Measurements from ENCODE around the gene KRR1.
"Not testable (repeated sequence)": the region's sequence is repeated elsewhere in the genome, so short reads cannot be mapped to it uniquely, and the experiment has no call there.

Gene KRR1

DNA sequence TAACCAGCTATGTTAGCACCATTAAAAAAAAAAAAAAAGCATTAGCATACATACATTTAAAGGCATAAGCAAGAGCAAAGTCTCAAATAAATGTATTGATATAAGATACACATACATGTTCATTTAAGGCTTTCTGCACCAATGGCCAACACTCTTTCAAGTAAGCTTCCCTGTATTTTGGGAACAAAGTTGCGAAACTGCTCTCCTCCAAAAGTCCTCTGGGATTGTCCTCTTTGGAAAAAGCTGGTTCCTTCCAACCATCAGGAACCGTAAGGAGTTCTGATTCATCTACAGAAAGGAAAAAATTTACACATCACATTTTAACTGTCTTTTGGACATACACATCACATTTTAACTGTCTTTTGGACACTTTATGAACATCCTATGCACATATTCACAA is 3.2 kb downstream of the KRR1 start:
- Mint-ChIP-seq H3K4me1 (peaks cover 33% of the 10 kb centered on the region), H3K27me3 (no peaks in the 10 kb centered on the region), H3K36me3 (ENCODE audit: insufficient read depth) (peaks cover 32% of the 10 kb centered on the region), H3K4me3 (no peak overlapping the region), H3K27ac (ENCODE audit: low read depth) (no peak overlapping the region), H3K9me3 (no peaks in the 10 kb centered on the region)
- ATAC-seq (replicated peaks; ENCODE audit: extremely low read depth, poor library complexity, severe bottlenecking): no peak
- DNase-seq (ENCODE audit: low spot score in 2 of 2): no peak

DNA sequence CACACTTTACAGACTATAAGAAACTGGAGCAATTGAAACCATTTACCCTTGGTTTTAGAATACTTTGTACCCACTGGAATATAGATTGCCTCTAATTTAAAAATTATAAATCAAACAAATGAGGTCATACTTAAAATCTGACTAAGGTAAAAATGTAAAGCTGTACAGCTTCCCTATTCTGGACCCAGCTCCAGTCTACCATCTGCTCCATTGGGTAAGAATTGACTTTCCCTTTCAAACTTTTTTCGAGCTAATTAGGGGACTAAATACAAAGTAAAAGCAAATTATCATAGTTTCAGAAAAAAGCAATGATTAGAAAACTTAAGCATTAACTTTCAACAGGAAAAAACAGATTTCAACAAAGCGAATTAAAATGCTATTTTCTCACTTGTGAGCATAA is 4.3 kb downstream of the KRR1 start:
- no peaks in the 10 kb centered on the region for H3K9me3 Mint-ChIP-seq
- ATAC-seq (replicated peaks; ENCODE audit: extremely low read depth, poor library complexity, severe bottlenecking) (no peak), DNase-seq (ENCODE audit: low spot score in 2 of 2) (no peak)
- H3K4me1 Mint-ChIP-seq: peaks cover 33% of the 10 kb centered on the region
- H3K27ac Mint-ChIP-seq (ENCODE audit: low read depth): no peak overlapping the region
- peaks cover 32% of the 10 kb centered on the region for H3K36me3 Mint-ChIP-seq (ENCODE audit: insufficient read depth)
- H3K4me3 Mint-ChIP-seq: no peak overlapping the region
- H3K27me3 Mint-ChIP-seq: no peaks in the 10 kb centered on the region

DNA sequence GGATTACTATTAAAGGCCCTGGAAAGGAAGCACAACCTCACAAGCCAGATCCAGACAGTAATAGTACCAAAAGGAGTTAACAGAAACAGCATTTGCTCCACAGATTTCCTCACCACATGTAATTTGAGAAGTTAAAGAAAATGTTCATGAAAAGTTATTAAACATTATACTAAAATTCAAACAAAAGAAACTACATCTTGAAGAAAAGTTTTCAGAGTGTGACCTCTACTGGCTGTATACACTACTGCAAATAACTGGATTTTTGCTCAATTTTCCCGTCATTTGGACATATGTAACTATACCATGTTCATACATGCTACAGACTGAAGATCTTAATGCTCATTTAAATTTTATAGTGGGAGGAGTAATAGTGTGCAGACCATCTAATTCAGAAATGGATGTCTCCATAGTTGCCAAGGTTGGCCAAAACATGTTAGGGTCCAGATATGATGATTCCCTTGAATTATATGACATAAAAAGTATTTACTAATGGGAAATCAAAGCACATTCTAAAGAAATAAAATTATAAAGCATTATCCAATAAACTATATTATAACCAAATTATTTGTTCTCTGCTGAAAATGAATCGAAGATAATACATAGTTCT is 5.6 kb downstream of the KRR1 start:
- no peak for DNase-seq (ENCODE audit: low spot score in 2 of 2)
- ATAC-seq (replicated peaks; ENCODE audit: extremely low read depth, poor library complexity, severe bottlenecking): no peak
- Mint-ChIP-seq H3K36me3 (ENCODE audit: insufficient read depth) (peaks cover 32% of the 10 kb centered on the region), H3K27me3 (no peaks in the 10 kb centered on the region), H3K4me1 (peaks cover 21% of the 10 kb centered on the region), H3K27ac (ENCODE audit: low read depth) (no peak overlapping the region), H3K4me3 (no peak overlapping the region), H3K9me3 (no peaks in the 10 kb centered on the region)

DNA sequence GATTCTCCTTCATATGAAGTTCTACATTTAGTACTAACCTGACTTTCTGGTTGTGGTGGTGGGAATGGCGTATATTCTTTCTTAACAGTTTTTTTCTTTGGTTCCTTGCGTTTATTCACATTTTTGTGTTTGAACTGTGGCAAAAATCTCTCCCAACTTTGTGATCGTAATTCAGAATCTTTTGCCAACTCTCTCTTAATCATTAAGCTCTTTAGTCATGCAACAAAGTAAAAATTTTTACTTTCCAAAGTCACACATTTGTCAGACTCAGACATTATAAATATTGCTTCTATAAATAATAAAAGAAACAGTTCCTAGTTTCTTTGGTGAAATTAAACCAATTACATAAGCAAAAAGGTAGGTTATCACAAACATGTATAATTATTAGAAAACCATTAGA is 7.5 kb downstream of the KRR1 start:
- Mint-ChIP-seq H3K36me3 (ENCODE audit: insufficient read depth) (peaks cover 39% of the 10 kb centered on the region), H3K4me1 (peaks cover 11% of the 10 kb centered on the region), H3K27ac (ENCODE audit: low read depth) (no peak overlapping the region)

DNA sequence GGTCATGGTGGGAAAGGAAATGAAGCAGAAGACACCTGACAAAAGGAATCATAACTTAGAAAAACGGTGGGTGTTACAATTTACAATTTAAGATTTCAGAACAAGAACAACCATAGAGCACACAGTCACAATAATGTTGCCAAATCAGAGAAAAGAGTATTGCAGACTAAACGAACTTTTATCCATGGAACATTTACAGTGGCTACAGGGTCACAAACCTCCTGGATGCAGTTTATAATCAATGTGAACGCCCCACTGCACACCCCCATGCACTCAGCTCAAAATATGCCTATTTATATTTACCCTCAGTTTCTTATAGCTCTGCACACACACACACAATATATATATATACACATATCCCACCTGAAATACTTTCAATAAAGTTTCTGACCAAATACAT is 8.0 kb downstream of the KRR1 start:
- H3K27me3 Mint-ChIP-seq: no peaks in the 10 kb centered on the region
- no peak overlapping the region for H3K27ac Mint-ChIP-seq (ENCODE audit: low read depth)
- H3K4me1 Mint-ChIP-seq: peaks cover 9% of the 10 kb centered on the region
- DNase-seq (ENCODE audit: low spot score in 2 of 2): no peak
- no peaks in the 10 kb centered on the region for H3K9me3 Mint-ChIP-seq
- ATAC-seq (replicated peaks; ENCODE audit: extremely low read depth, poor library complexity, severe bottlenecking): no peak
- H3K36me3 Mint-ChIP-seq (ENCODE audit: insufficient read depth): peaks cover 43% of the 10 kb centered on the region
- H3K4me3 Mint-ChIP-seq: no peak overlapping the region

More for the DNA sequence above, 7.5 kb downstream of the KRR1 start:
- DNase-seq (ENCODE audit: low spot score in 2 of 2) (no peak), ATAC-seq (replicated peaks; ENCODE audit: extremely low read depth, poor library complexity, severe bottlenecking) (no peak)
- no peaks in the 10 kb centered on the region for H3K9me3 Mint-ChIP-seq
- H3K27me3 Mint-ChIP-seq: no peaks in the 10 kb centered on the region
- H3K4me3 Mint-ChIP-seq: no peak overlapping the region

DNA sequence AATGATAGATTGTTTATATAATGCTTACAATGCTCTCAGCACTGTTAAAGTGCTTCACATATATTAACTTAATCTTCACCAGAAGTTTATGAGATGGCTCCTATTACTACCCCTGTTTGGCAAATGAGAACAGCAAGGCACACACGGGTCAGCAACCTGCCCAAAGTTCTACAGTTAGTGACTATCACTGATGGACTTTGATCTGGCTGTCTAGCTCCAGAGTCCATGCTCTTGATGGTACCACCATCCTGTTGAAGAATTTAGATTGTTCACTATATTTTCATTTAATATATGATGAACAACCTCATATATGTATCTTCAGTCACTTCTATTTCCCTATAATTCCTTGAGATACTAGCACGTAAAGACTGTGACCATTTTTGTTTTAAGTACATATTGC is 20.2 kb downstream of the KRR1 start:
- H3K4me1 Mint-ChIP-seq: peaks cover 55% of the 10 kb centered on the region
- ATAC-seq (replicated peaks; ENCODE audit: extremely low read depth, poor library complexity, severe bottlenecking) (no peak), DNase-seq (ENCODE audit: low spot score in 2 of 2) (no peak)
- no peak overlapping the region for H3K4me3 Mint-ChIP-seq
- no peaks in the 10 kb centered on the region for H3K9me3 Mint-ChIP-seq
- H3K36me3 Mint-ChIP-seq (ENCODE audit: insufficient read depth): peaks cover 52% of the 10 kb centered on the region
- H3K27me3 Mint-ChIP-seq: no peaks in the 10 kb centered on the region
- peak overlapping the region; percentile 26 for H3K27ac Mint-ChIP-seq (ENCODE audit: low read depth)

DNA sequence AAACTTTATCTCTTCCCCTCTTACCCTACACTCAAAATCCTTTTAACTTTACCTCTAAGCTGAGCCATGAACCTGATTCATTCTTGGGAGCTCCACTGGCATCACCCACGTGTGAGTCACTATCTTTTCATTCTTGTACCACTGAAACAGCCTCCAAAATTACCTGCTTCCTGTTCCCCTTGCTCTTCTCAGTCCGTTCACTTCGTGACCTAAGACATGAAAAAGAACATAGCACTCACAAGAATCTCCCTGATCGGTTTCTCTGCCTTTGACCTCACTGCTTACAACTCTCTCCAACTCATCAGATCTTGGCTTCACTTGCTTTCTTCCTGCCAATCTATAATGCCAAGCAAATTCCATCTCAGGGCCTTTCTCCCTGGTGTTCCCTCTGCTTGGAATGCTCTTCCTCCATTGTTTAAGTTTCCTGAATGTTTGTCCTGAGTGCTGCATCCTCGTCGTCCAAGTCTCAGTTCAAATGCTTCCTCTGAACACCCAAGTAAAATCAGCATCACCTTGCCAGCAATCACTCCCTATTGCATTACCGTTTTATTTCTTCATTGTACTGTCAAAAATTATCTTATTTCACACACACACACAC is 21.7 kb downstream of the KRR1 start:
- ATAC-seq (replicated peaks; ENCODE audit: extremely low read depth, poor library complexity, severe bottlenecking): no peak
- Mint-ChIP-seq H3K27ac (ENCODE audit: low read depth) (peak overlapping the region; percentile 81), H3K9me3 (no peaks in the 10 kb centered on the region), H3K4me1 (peaks cover 52% of the 10 kb centered on the region), H3K27me3 (no peaks in the 10 kb centered on the region), H3K36me3 (ENCODE audit: insufficient read depth) (peaks cover 46% of the 10 kb centered on the region), H3K4me3 (no peak overlapping the region)
- DNase-seq (ENCODE audit: low spot score in 2 of 2): no peak

DNA sequence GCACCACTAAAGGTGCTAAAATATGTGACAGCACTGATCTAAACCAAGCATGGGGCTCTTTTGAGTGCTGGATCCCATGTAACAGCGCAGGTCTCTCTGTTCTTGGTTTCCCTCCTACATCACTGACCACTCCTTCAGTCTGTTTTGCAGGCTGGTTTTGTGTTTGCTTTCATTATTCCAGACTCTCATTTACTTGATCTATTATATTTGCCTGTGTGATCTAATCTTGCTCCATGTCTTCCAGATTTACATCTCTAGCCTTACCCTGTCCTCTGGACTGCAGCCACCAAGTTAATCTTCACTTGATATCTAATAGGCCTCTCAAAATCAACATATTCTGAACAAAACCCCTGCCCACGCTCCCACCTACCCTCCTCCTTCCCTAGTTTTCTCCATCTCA is 22.2 kb downstream of the KRR1 start:
- Mint-ChIP-seq H3K36me3 (ENCODE audit: insufficient read depth) (peaks cover 47% of the 10 kb centered on the region), H3K4me1 (peaks cover 52% of the 10 kb centered on the region), H3K27me3 (no peaks in the 10 kb centered on the region), H3K27ac (ENCODE audit: low read depth) (peak overlapping the region; percentile 81), H3K9me3 (no peaks in the 10 kb centered on the region), H3K4me3 (no peak overlapping the region)
- no peak for ATAC-seq (replicated peaks; ENCODE audit: extremely low read depth, poor library complexity, severe bottlenecking)
- no peak for DNase-seq (ENCODE audit: low spot score in 2 of 2)

DNA sequence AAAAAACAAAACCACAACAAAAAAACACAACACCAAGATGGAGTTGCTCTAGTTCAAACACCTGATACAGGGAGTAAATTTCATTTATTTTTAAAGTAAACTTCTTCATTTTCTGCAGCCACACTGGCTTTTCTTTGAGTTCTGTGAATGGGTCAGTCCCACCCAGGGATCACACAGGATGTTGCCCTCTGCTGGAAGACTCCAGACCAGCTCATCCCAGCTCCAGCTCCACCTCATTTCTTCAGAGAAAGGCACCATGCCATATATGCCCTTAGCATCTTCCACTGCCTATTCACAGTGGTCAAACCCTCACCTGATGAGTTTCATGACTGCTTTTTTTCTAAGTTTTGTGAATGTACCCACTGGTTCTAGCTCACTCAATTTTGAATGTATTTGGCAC is 22.9 kb downstream of the KRR1 start:
- no peak overlapping the region for H3K27ac Mint-ChIP-seq (ENCODE audit: low read depth)
- no peaks in the 10 kb centered on the region for H3K27me3 Mint-ChIP-seq
- no peaks in the 10 kb centered on the region for H3K9me3 Mint-ChIP-seq
- no peak for DNase-seq (ENCODE audit: low spot score in 2 of 2)
- peaks cover 52% of the 10 kb centered on the region for H3K4me1 Mint-ChIP-seq
- H3K4me3 Mint-ChIP-seq: no peak overlapping the region
- ATAC-seq (replicated peaks; ENCODE audit: extremely low read depth, poor library complexity, severe bottlenecking): no peak
- H3K36me3 Mint-ChIP-seq (ENCODE audit: insufficient read depth): peaks cover 52% of the 10 kb centered on the region

DNA sequence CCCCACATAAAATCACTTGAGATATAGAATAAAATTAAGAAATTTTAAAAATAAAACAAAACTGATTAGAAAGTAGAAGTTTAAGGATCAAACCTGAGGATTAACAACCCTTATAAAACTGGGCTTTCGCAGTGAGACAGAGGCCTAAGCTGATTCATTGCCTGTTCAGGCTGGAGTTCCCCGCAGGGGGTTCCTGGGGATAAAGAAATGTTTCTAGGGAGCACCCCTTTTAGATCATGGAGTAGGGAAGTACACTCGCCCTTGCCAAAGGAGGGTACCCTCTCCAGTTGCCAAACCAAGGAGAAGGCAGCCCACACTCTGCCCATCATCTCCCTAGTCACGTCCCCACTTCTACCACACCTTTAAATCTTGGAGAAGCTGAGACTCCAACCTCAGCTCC is 24.1 kb downstream of the KRR1 start:
- ATAC-seq (replicated peaks; ENCODE audit: extremely low read depth, poor library complexity, severe bottlenecking): no peak
- Mint-ChIP-seq H3K4me3 (no peak overlapping the region), H3K9me3 (no peaks in the 10 kb centered on the region), H3K27me3 (no peaks in the 10 kb centered on the region), H3K36me3 (ENCODE audit: insufficient read depth) (peaks cover 55% of the 10 kb centered on the region), H3K27ac (ENCODE audit: low read depth) (no peak overlapping the region), H3K4me1 (peaks cover 58% of the 10 kb centered on the region)
- no peak for DNase-seq (ENCODE audit: low spot score in 2 of 2)

DNA sequence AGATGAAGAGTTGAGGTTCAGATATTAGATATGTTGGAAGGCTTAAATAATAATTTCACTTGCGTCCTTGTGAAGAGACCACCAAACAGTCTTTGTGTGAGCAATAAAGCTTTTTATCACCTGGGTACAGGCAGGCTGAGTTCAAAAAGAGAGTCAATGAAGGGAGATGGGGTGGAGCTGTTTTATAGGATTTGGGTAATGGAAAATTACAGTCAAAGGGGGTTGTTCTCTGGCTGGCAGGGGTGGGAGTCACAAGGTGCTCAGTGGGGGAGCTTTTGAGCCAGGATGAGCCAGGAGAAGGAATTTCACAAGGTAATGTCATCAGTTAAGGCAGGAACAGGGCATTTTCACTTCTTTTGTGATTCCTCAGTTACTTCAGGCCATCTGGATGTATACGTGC is 27.0 kb downstream of the KRR1 start:
- H3K4me3 Mint-ChIP-seq: peak overlapping the region; percentile 72
- peaks cover 55% of the 10 kb centered on the region for H3K36me3 Mint-ChIP-seq (ENCODE audit: insufficient read depth)
- H3K27ac Mint-ChIP-seq (ENCODE audit: low read depth): peak overlapping the region; percentile 35
- peaks cover 72% of the 10 kb centered on the region for H3K4me1 Mint-ChIP-seq
- ATAC-seq (replicated peaks; ENCODE audit: extremely low read depth, poor library complexity, severe bottlenecking); H3K9me3 Mint-ChIP-seq; H3K27me3 Mint-ChIP-seq; DNase-seq (ENCODE audit: low spot score in 2 of 2): not testable (repeated sequence)

DNA sequence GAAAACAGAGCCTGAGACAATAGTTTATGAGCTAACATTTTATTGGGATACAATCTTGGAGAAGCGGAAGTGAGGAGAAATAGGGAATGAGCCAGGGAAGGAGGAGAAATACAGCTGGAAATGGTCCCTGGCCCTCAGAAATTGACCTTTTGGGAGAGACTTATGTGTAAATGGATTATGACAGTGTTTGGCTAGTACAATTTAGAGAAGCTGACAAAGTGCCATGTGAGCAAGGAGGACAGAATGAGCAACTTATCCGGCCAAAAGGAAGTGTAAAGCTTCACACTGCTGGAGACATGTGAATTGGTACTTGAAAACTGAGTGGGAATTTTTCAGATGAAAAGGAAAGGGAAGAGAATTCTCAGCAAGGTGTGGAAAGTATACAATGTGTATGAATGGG is 28.0 kb downstream of the KRR1 start:
- DNase-seq (ENCODE audit: low spot score in 2 of 2): no peak
- peaks cover 74% of the 10 kb centered on the region for H3K4me1 Mint-ChIP-seq
- peak overlapping the region; percentile 72 for H3K4me3 Mint-ChIP-seq
- no peak for ATAC-seq (replicated peaks; ENCODE audit: extremely low read depth, poor library complexity, severe bottlenecking)
- peak overlapping the region; percentile 95 for H3K27ac Mint-ChIP-seq (ENCODE audit: low read depth)
- no peaks in the 10 kb centered on the region for H3K9me3 Mint-ChIP-seq
- H3K27me3 Mint-ChIP-seq: no peaks in the 10 kb centered on the region
- H3K36me3 Mint-ChIP-seq (ENCODE audit: insufficient read depth): peaks cover 52% of the 10 kb centered on the region

DNA sequence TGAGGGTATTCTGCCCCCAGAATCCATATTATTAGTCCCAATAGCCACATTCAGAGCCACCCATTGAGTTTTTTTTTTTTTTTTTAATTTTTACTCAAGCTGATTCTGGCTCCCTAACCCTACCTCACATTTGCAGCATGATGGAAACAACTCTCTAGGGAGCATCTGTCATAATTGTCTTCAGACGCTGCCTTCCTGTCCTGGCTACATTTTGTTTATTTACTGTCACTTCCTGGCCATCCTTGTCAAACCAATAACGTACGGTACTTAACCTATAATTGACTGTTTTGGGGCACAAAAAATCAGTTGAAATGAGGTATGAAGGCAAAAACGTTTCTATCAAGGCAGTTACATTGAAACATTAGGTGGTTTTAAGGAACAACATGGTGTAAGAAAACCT is 28.8 kb downstream of the KRR1 start:
- Mint-ChIP-seq H3K27me3 (no peaks in the 10 kb centered on the region), H3K4me3 (peak overlapping the region; percentile 72), H3K36me3 (ENCODE audit: insufficient read depth) (peaks cover 53% of the 10 kb centered on the region), H3K27ac (ENCODE audit: low read depth) (peak overlapping the region; percentile 95), H3K9me3 (no peaks in the 10 kb centered on the region), H3K4me1 (peaks cover 72% of the 10 kb centered on the region)
- DNase-seq (ENCODE audit: low spot score in 2 of 2): no peak
- peak; percentile 22 for ATAC-seq (replicated peaks; ENCODE audit: extremely low read depth, poor library complexity, severe bottlenecking)
